ENCODE data around the gene ZNF285. TPM values are rescaled to one million over a fixed set of nuclear protein-coding genes. Genes with fewer than 3 reads are reported as not detected.

ZNF285 gene
- total and polyA plus RNA-seq, 2 of the 8 experiments (the other 6 are each of a cell fraction or from before 2014, with no cell fraction given), result 0.83 to 2.5 TPM

GRCh38 chr19:44356383-44357111 is 44.9 kb downstream of the ZNF285 start, which contains the start of gene ZNF112:
Gene ZNF112, minus strand, starts transcription at chr19:44356680. Its CDS starts 16,141 bp downstream, at chr19:44340539.
- H3K9ac ChIP-seq (replicated peaks in 1 of 4; ENCODE audit: extremely low read depth in 1 of 4, low read depth in 3 of 4, low read length in 3 of 4), result peak within 1 kb of the TSS in 2 of 4 experiments; percentile 20 to 38; a peak in 3 of 7 replicates
- H3K4me2 ChIP-seq (ENCODE audit: insufficient read depth in 1 of 2, low read depth in 2 of 2, low read length in 2 of 2), result peak within 1 kb of the TSS; percentile 34 to 69
- peak within 1 kb of the TSS; percentile 97; the same call in 1 of the 2 replicates for H4K8ac ChIP-seq (ENCODE audit: extremely low read depth, insufficient read depth, low read length)
- no peak within 1 kb of the TSS for H2BK15ac ChIP-seq (ENCODE audit: low read length)
- H3K4ac ChIP-seq (replicated peaks; ENCODE audit: insufficient read length, low read depth, low read length), result no peak within 1 kb of the TSS
- H3K4me1 ChIP-seq (replicated peaks in 1 of 4; ENCODE audit: control insufficient read depth in 3 of 4, insufficient read depth in 4 of 4, low read length in 3 of 4), result no peaks in the 10 kb centered on the region
- H3K14ac ChIP-seq (ENCODE audit: insufficient read length), result no peak within 1 kb of the TSS
- peaks cover 8 to 11% of the 10 kb centered on the region in 2 experiments; a peak in 3 of 4 replicates for H3K9me3 ChIP-seq (ENCODE audit: insufficient read depth in 2 of 2, low read depth in 1 of 2, low read length in 1 of 2)
- H2AFZ ChIP-seq (ENCODE audit: low read length), result peak within 1 kb of the TSS; percentile 89
- H3K56ac ChIP-seq (replicated peaks; ENCODE audit: insufficient read length, low read depth, low read length), result no peak within 1 kb of the TSS
- no peak within 1 kb of the TSS; the same call in 1 of the 2 replicates for H3K18ac ChIP-seq (ENCODE audit: extremely low read depth, low read length)
- no peak within 1 kb of the TSS for H2BK20ac ChIP-seq (ENCODE audit: low read length)
- no peak within 1 kb of the TSS for H4K91ac ChIP-seq (replicated peaks; ENCODE audit: insufficient read length, low read length)
- H4K5ac ChIP-seq (ENCODE audit: insufficient read length, low read depth, low read length), result peak within 1 kb of the TSS; percentile 83
- ChIA-PET CTCF (ENCODE audit: partially characterized antibody) (no interaction called here), POLR2A (ENCODE audit: partially characterized antibody) (interaction anchor here (0.6 to 1.6 kb wide), 3 partner anchors 143 to 191 kb away, joined by 3 to 5 read pairs (median 3); partner anchors contain the start of genes ZNF180 and ZNF226)
- peak within 1 kb of the TSS; percentile 60 to 79 (median 69) for H3K4me3 ChIP-seq (ENCODE audit: extremely low read depth in 1 of 4, insufficient read depth in 2 of 4, low read depth in 3 of 4, low read length in 4 of 4)
- H4K20me1 ChIP-seq (replicated peaks in 1 of 2; ENCODE audit: control insufficient read depth in 1 of 2, insufficient read depth in 2 of 2, low read length in 2 of 2), result no peaks in the 10 kb centered on the region
- 4% methylated on average over 37 of the region's 38 CpGs; no CpG with 5 or more reads in 1 of the 2 experiments for WGBS, 2 experiments (ENCODE audit: extremely low coverage in 1 of 2, insufficient coverage in 1 of 2, insufficient read length in 1 of 2, insufficient replicate concordance in 2 of 2, low coverage in 1 of 2, low lambda C conversion rate in 2 of 2, missing lambda C conversion rate in 1 of 2)
- no peaks in the 10 kb centered on the region for H3K27me3 ChIP-seq (replicated peaks in 1 of 4; ENCODE audit: control insufficient read depth in 3 of 4, extremely low read depth in 1 of 4, insufficient read depth in 3 of 4, low read length in 3 of 4)
- H2BK12ac ChIP-seq (ENCODE audit: low read depth, low read length), result no peak within 1 kb of the TSS
- no peaks in the 10 kb centered on the region for H3K79me2 ChIP-seq (ENCODE audit: control insufficient read depth in 1 of 2, insufficient read depth in 2 of 2, low read length in 2 of 2)
- H3K79me1 ChIP-seq (ENCODE audit: low read depth, low read length), result no peaks in the 10 kb centered on the region
- H2BK5ac ChIP-seq (ENCODE audit: low read depth, low read length), result no peak within 1 kb of the TSS
- FAIRE-seq, result peak; percentile 99
- no peak within 1 kb of the TSS for H2BK120ac ChIP-seq (replicated peaks; ENCODE audit: low read depth, low read length)
- H3K36me3 ChIP-seq (ENCODE audit: control insufficient read depth in 2 of 4, insufficient read depth in 4 of 4, low read length in 3 of 4), result no peaks in the 10 kb centered on the region
- no peak within 1 kb of the TSS for H3K23ac ChIP-seq (ENCODE audit: insufficient read length)
- no peak within 1 kb of the TSS for H2AK5ac ChIP-seq (ENCODE audit: low read depth, low read length)
- H3K23me2 ChIP-seq (ENCODE audit: low read depth, low read length), result no peaks in the 10 kb centered on the region
- peak; percentile 79 to 81 for DNase-seq (ENCODE audit: low read depth in 1 of 2, low spot score in 2 of 2)
- H3K27ac ChIP-seq (ENCODE audit: low read depth, low read length), result no peak within 1 kb of the TSS
- TF ChIP-seq, protein P1, sequence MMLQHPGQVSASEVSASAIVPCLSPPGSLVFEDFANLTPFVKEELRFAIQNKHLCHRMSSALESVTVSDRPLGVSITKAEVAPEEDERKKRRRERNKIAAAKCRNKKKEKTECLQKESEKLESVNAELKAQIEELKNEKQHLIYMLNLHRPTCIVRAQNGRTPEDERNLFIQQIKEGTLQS (IDR thresholded peaks at IDR 0.05; ENCODE audit: insufficient read depth, low read depth, low read length), result no peak
- TF ChIP-seq TBP (IDR thresholded peaks at IDR 0.05; ENCODE audit: low read depth, low read length) (peak; percentile 68; the same call in 1 of the 2 replicates), SIN3A (conservative IDR thresholded peaks at IDR 0.05 in 1 of 2, IDR thresholded peaks at IDR 0.05 in 1 of 2; ENCODE audit: low read depth in 1 of 2, low read length in 2 of 2) (0 out of 4 replicates have a peak, but pooled peaks of 1 of the 2 experiments have one; percentile 42), EP300 (IDR thresholded peaks at IDR 0.05; ENCODE audit: borderline replicate concordance in 1 of 2, low read depth in 2 of 2, low read length in 2 of 2) (no peak), ASH2L (IDR thresholded peaks at IDR 0.05; ENCODE audit: low read length) (peak; percentile 27), GTF2F1 (IDR thresholded peaks at IDR 0.05; ENCODE audit: borderline replicate concordance, low read depth, low read length) (no peak), TAF1 (IDR thresholded peaks at IDR 0.05; ENCODE audit: low read depth, low read length) (peak; percentile 81), CEBPB (IDR thresholded peaks at IDR 0.05; ENCODE audit: low read depth, low read length) (no peak), SRF (IDR thresholded peaks at IDR 0.05; ENCODE audit: low read depth, low read length) (no peak)
- TF ChIP-seq, protein P2, sequence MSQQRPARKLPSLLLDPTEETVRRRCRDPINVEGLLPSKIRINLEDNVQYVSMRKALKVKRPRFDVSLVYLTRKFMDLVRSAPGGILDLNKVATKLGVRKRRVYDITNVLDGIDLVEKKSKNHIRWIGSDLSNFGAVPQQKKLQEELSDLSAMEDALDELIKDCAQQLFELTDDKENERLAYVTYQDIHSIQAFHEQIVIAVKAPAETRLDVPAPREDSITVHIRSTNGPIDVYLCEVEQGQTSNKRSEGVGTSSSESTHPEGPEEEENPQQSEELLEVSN (IDR thresholded peaks at IDR 0.05), result 0 out of 2 replicates have a peak, but pooled peaks have one; percentile 22
